GM23338 (cell line): ENCODE data around the gene ERGIC3. TPM values are rescaled to one million over a fixed set of nuclear protein-coding genes. Genes with fewer than 3 reads are reported as not detected.

Experiments
- ATAC-seq: fragments of 200-7000 bp; cut with Tn5 transposase; 3 replicates; pipeline ENCODE4 v1.9.1; 2020
- DNase-seq: peaks from one replicate; pipeline ENCODE4 v3.0.0-alpha.2; 2015; ENCODE audit warnings: low spot score
- H2AFZ ChIP-seq: fragments of 200-600 bp; sonication (generic); 2 replicates; pipeline ENCODE4 v1.8.0; 2016; ENCODE audit warnings: antibody characterized with exemption, mild to moderate bottlenecking, moderate library complexity
- H3F3A ChIP-seq: fragments of 200-600 bp; sonication (generic); replicated peaks from 2 replicates; pipeline ENCODE4 v1.8.0; 2017; ENCODE audit warnings: antibody characterized with exemption, mixed run types, low read depth
- H3K27ac ChIP-seq: fragments of 200-600 bp; sonication (generic); 2 replicates; pipeline ENCODE4 v1.6.1; 2016; ENCODE audit warnings: low read depth
- H3K27me3 ChIP-seq: fragments of 200-600 bp; sonication (generic); 2 replicates; pipeline ENCODE4 v1.8.0; 2016; ENCODE audit warnings: mild to moderate bottlenecking, mixed run types, moderate library complexity; ENCODE audit not compliant: insufficient read depth
- H3K36me3 ChIP-seq: fragments of 200-600 bp; sonication (generic); 2 replicates; pipeline ENCODE4 v1.8.0; 2016; ENCODE audit warnings: mild to moderate bottlenecking; ENCODE audit not compliant: insufficient read depth
- H3K4me1 ChIP-seq: fragments of 200-600 bp; sonication (generic); 2 replicates; pipeline ENCODE4 v1.8.0; 2016; ENCODE audit warnings: mild to moderate bottlenecking, moderate library complexity; ENCODE audit not compliant: insufficient read depth
- H3K4me2 ChIP-seq: fragments of 200-600 bp; sonication (generic); 2 replicates; pipeline ENCODE4 v1.7.1; 2017; ENCODE audit warnings: mixed run types
- H3K4me3 ChIP-seq: fragments of 200-600 bp; sonication (generic); 2 replicates; pipeline ENCODE4 v1.6.1; 2016; ENCODE audit warnings: mixed run types
- H3K79me2 ChIP-seq: fragments of 200-600 bp; sonication (generic); replicated peaks from 2 replicates; pipeline ENCODE4 v1.8.0; 2017; ENCODE audit warnings: mild to moderate bottlenecking; ENCODE audit not compliant: insufficient read depth
- H3K9me2 ChIP-seq: fragments of 200-600 bp; sonication (generic); 2 replicates; pipeline ENCODE4 v1.8.0; 2017; ENCODE audit not compliant: insufficient read depth
- H4K20me1 ChIP-seq: fragments of 200-600 bp; sonication (generic); replicated peaks from 2 replicates; pipeline ENCODE4 v1.8.0; 2017; ENCODE audit warnings: mild to moderate bottlenecking; ENCODE audit not compliant: insufficient read depth
- H3K27ac Mint-ChIP-seq: 2 replicates; pipeline ENCODE4 v1.8.0; 2020; ENCODE audit warnings: inconsistent platforms, mild to moderate bottlenecking, moderate library complexity, mixed read lengths
- H3K27me3 Mint-ChIP-seq: 3 replicates; pipeline ENCODE4 v1.8.0; 2022; ENCODE audit warnings: low read depth, mild to moderate bottlenecking, moderate library complexity, mixed read lengths, inconsistent platforms; ENCODE audit not compliant: insufficient read depth, poor library complexity
- H3K36me3 Mint-ChIP-seq: 3 replicates; pipeline ENCODE4 v1.8.0; 2021; ENCODE audit warnings: low read depth, mild to moderate bottlenecking, inconsistent platforms, moderate library complexity, mixed read lengths
- H3K4me1 Mint-ChIP-seq: 3 replicates; pipeline ENCODE4 v1.8.0; 2020; ENCODE audit warnings: mild to moderate bottlenecking, inconsistent platforms, mixed read lengths
- H3K4me3 Mint-ChIP-seq: 3 replicates; pipeline ENCODE4 v1.8.0; 2021; ENCODE audit warnings: moderate library complexity, mild to moderate bottlenecking, inconsistent platforms, mixed read lengths
- H3K9me3 Mint-ChIP-seq: 3 replicates; pipeline ENCODE4 v1.8.0; 2020; ENCODE audit warnings: moderate library complexity, mild to moderate bottlenecking, inconsistent platforms, mixed read lengths
- CREB1 ChIP-seq: fragments of 250-450 bp; sonication (Bioruptor Pico); IDR thresholded peaks from 2 replicates; pipeline ENCODE4 v1.5.0; 2020; ENCODE audit warnings: low read depth, mild to moderate bottlenecking, moderate library complexity
- JUNB ChIP-seq: IDR thresholded peaks from one replicate; pipeline ENCODE4 v1.6.1; 2016; ENCODE audit warnings: antibody characterized with exemption; ENCODE audit not compliant: unreplicated experiment
- POLR2AphosphoS5 ChIP-seq: IDR thresholded peaks from 2 replicates; pipeline ENCODE4 v1.6.1; 2016; ENCODE audit warnings: antibody characterized with exemption, low read depth
- polyA plus RNA-seq: library from polyadenylated mRNA; unstranded; fragments of >200 nt; fragmentation: Nextera tagmentation; extraction: Ambion mirVana; gene quantifications from 2 replicates; pipeline ENCODE4 v1.2.1, GENCODE V29; 2016
- total RNA-seq: library from RNA; depleted of rRNA; stranded (reverse); fragments of >200 nt; shearing (Covaris generic); gene quantifications from 2 replicates; pipeline ENCODE4 v1.2.3, GENCODE V29; 2014
- TF ChIP-seq, protein P1 (sequence below): IDR thresholded peaks from one replicate; pipeline ENCODE4 v1.6.1; 2018; ENCODE audit warnings: antibody characterized with exemption; ENCODE audit not compliant: unreplicated experiment

Gene ERGIC3
- total and polyA plus RNA-seq, 2 experiments from 2014 or later, result 139 to 147 TPM

DNA sequence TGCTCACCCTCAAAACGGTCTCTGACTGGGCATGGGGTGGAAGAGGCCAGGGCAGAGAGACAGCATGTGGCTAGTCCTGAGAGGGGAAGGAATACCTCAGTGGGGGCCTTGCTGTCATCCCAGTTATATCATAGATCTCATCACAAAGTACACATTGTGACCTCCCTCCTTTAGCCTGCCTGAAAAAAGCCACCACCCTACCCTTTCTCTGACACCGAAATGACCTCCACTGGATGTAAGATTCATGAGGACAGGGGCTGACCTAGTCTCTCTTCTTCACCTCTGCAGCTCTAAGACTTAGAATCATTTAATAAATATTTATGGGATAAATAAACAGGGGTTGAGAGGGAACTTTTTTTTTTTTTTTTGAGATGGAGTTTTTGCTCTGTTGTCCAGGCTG is 12.3 kb upstream of the ERGIC3 start, which contains the start of gene C20orf173:
TSS of gene C20orf173 (minus strand) at position 101 of the 400 bp plus-strand sequence. CDS start 279 bp downstream, outside the sequence.
- no peak within 1 kb of the TSS for H3K4me2 ChIP-seq
- H3K79me2 ChIP-seq, result no peaks in the 10 kb centered on the region
- no peaks in the 10 kb centered on the region for H3K9me2 ChIP-seq
- no peak for ATAC-seq
- H3K27me3 ChIP-seq, result no peaks in the 10 kb centered on the region
- Mint-ChIP-seq H3K36me3 (no peaks in the 10 kb centered on the region), H3K27me3 (peaks cover 6% of the 10 kb centered on the region), H3K9me3 (peaks cover 4% of the 10 kb centered on the region; the same call in 2 of the 3 replicates), H3K27ac (no peak within 1 kb of the TSS), H3K4me1 (no peaks in the 10 kb centered on the region), H3K4me3 (no peak within 1 kb of the TSS)
- no peaks in the 10 kb centered on the region for H4K20me1 ChIP-seq
- TF ChIP-seq JUNB (no peak), POLR2AphosphoS5 (no peak)
- TF ChIP-seq, protein P1, sequence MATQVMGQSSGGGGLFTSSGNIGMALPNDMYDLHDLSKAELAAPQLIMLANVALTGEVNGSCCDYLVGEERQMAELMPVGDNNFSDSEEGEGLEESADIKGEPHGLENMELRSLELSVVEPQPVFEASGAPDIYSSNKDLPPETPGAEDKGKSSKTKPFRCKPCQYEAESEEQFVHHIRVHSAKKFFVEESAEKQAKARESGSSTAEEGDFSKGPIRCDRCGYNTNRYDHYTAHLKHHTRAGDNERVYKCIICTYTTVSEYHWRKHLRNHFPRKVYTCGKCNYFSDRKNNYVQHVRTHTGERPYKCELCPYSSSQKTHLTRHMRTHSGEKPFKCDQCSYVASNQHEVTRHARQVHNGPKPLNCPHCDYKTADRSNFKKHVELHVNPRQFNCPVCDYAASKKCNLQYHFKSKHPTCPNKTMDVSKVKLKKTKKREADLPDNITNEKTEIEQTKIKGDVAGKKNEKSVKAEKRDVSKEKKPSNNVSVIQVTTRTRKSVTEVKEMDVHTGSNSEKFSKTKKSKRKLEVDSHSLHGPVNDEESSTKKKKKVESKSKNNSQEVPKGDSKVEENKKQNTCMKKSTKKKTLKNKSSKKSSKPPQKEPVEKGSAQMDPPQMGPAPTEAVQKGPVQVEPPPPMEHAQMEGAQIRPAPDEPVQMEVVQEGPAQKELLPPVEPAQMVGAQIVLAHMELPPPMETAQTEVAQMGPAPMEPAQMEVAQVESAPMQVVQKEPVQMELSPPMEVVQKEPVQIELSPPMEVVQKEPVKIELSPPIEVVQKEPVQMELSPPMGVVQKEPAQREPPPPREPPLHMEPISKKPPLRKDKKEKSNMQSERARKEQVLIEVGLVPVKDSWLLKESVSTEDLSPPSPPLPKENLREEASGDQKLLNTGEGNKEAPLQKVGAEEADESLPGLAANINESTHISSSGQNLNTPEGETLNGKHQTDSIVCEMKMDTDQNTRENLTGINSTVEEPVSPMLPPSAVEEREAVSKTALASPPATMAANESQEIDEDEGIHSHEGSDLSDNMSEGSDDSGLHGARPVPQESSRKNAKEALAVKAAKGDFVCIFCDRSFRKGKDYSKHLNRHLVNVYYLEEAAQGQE, result no peak
- DNase-seq, result no peak
- no peaks in the 10 kb centered on the region for H3F3A ChIP-seq
- H2AFZ ChIP-seq, result no peak within 1 kb of the TSS; the same call in 1 of the 2 replicates
- no peaks in the 10 kb centered on the region for H3K4me1 ChIP-seq
- H3K4me3 ChIP-seq, result no peak within 1 kb of the TSS
- no peak within 1 kb of the TSS for H3K27ac ChIP-seq
- no peaks in the 10 kb centered on the region for H3K36me3 ChIP-seq

DNA sequence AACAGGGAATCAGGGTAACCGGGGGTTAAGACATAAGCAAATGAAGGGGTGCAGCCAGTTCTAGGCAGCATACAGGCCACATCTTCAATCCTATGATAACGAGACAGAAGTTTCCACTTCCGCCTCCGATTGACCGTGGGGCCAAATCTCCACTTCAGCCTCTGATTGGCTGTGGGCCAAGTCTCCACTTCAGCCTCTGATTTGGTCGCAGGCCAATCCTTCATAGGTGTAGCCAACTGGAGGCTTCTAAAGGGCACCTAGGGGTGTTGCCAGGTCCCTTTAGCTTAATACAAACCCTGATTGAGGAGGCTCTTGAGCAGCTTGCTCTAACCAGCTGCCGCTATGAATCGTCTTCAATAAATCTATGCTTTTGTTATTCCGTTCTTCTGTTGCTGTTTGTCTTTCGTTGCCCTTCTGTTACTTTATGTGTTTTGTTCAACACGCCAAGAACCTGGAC is 2.1 kb upstream of the ERGIC3 start:
- no peaks in the 10 kb centered on the region for H3K9me3 Mint-ChIP-seq
- peak overlapping the region; percentile 96 for H3K27ac Mint-ChIP-seq
- H3K27ac ChIP-seq, result no peak overlapping the region
- ATAC-seq (peak; percentile 77), DNase-seq (peak; percentile 95)
- peaks cover 4% of the 10 kb centered on the region; the same call in 1 of the 2 replicates for H4K20me1 ChIP-seq
- H3K27me3 Mint-ChIP-seq, result peaks cover 16% of the 10 kb centered on the region
- peaks cover 18% of the 10 kb centered on the region; the same call in 2 of the 3 replicates for H3K36me3 Mint-ChIP-seq
- H3K79me2 ChIP-seq, result peaks cover 10% of the 10 kb centered on the region
- peak overlapping the region; percentile 94 for H3K4me3 Mint-ChIP-seq
- H3K4me2 ChIP-seq, result peak overlapping the region; percentile 50
- H3K4me1 Mint-ChIP-seq, result peaks cover 8% of the 10 kb centered on the region
- no peaks in the 10 kb centered on the region for H3K27me3 ChIP-seq
- H3K9me2 ChIP-seq, result no peaks in the 10 kb centered on the region
- H3K36me3 ChIP-seq, result 0 out of 2 replicates have a peak, but pooled peaks cover 7% of the 10 kb centered on the region
- peaks cover 13% of the 10 kb centered on the region; the same call in 1 of the 2 replicates for H3F3A ChIP-seq
- H3K4me1 ChIP-seq, result peaks cover 14% of the 10 kb centered on the region
- H3K4me3 ChIP-seq, result peak overlapping the region; percentile 37
- H2AFZ ChIP-seq, result no peak overlapping the region
- TF ChIP-seq CREB1 (CRISPR knock-in tag) (no peak), POLR2AphosphoS5 (peak; percentile 73)
